Measurements from ENCODE around the gene PKD2.

- TF ChIP-seq CTCF (IDR thresholded peaks at IDR 0.05) (no peak), POLR2A (IDR thresholded peaks at IDR 0.05) (no peak), POLR2AphosphoS5 (IDR thresholded peaks at IDR 0.05) (no peak)
These were observed 30.0 kb downstream of the PKD2 start for GRCh38 chr4:88037447-88037846.
